ENCODE measurements around the gene CHAF1A.

CHAF1A gene

GRCh38 chr19:4448147-4448985, 45.9 kb downstream of the CHAF1A start:
- Histone ChIP-seq H3K36me3 (ENCODE audit: insufficient read depth, low read length) (peaks cover 25% of the 10 kb centered on the region; the same call in 1 of the 2 replicates), H3K27ac (no peak overlapping the region), H3K9me3 (ENCODE audit: low read depth, low read length) (no peaks in the 10 kb centered on the region), H3K4me3 (no peak overlapping the region), H3K9ac (ENCODE audit: insufficient read length) (no peak overlapping the region)
- TF ChIP-seq FOXP2 (optimal IDR thresholded peaks at IDR 0.05; ENCODE audit: control extremely low read depth, extremely low read length, insufficient read depth), result no peak
- no peak for TF ChIP-seq EZH2 (IDR thresholded peaks at IDR 0.05)
- TF ChIP-seq POLR2AphosphoS5 (IDR thresholded peaks at IDR 0.05; ENCODE audit: borderline replicate concordance, low read depth, low read length), result no peak
- no peak for DNase-seq (ENCODE audit: low read depth, low spot score)

- TF ChIP-seq EZH2 (IDR thresholded peaks at IDR 0.05), result no peak
- TF ChIP-seq POLR2AphosphoS5 (IDR thresholded peaks at IDR 0.05; ENCODE audit: borderline replicate concordance, low read depth, low read length), result peak; percentile 21; the same call in 1 of the 2 replicates
- no peak for TF ChIP-seq FOXP2 (optimal IDR thresholded peaks at IDR 0.05; ENCODE audit: control extremely low read depth, extremely low read length, insufficient read depth)
- Histone ChIP-seq H3K9ac (ENCODE audit: insufficient read length) (no peak overlapping the region), H3K27ac (no peak overlapping the region), H3K36me3 (ENCODE audit: insufficient read depth, low read length) (peaks cover 25% of the 10 kb centered on the region; the same call in 1 of the 2 replicates), H3K4me3 (no peak overlapping the region), H3K9me3 (ENCODE audit: low read depth, low read length) (no peaks in the 10 kb centered on the region)
- DNase-seq (ENCODE audit: low read depth, low spot score), result no peak
Measured at GRCh38 chr19:4449022-4449638, 46.7 kb downstream of the CHAF1A start.

DNA sequence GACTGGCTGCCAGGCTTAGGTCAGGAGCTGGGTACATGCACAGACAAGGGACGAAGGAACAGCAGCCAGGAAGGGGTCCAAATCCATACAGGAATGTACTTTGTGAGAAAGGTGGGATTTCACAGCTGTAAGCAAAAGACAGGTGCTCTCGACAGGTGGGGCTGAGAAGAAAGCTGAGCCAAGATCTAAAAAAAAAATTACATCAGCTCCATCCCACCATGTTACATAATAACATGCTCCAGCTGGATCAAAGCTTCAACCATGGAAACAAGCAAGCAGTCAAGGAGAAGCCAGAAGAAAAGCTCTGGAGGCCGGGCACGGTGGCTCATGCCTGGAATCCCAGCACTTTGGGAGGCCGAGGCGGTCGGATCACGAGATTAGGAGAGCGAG, 47.2 kb downstream of the CHAF1A start:
- Histone ChIP-seq H3K9me3 (ENCODE audit: low read depth, low read length) (no peaks in the 10 kb centered on the region), H3K27ac (no peak overlapping the region), H3K4me3 (no peak overlapping the region), H3K36me3 (ENCODE audit: insufficient read depth, low read length) (peaks cover 25% of the 10 kb centered on the region; the same call in 1 of the 2 replicates), H3K9ac (ENCODE audit: insufficient read length) (no peak overlapping the region)
- no peak for TF ChIP-seq FOXP2 (optimal IDR thresholded peaks at IDR 0.05; ENCODE audit: control extremely low read depth, extremely low read length, insufficient read depth)
- no peak for TF ChIP-seq EZH2 (IDR thresholded peaks at IDR 0.05)
- no peak for TF ChIP-seq POLR2AphosphoS5 (IDR thresholded peaks at IDR 0.05; ENCODE audit: borderline replicate concordance, low read depth, low read length)
- no peak for DNase-seq (ENCODE audit: low read depth, low spot score)

GRCh38 chr19:4452230-4452990, 50.0 kb downstream of the CHAF1A start:
- no peak overlapping the region for H3K9ac ChIP-seq (ENCODE audit: insufficient read length)
- H3K27ac ChIP-seq, result no peak overlapping the region
- no peak for DNase-seq (ENCODE audit: low read depth, low spot score)
- H3K9me3 ChIP-seq (ENCODE audit: low read depth, low read length), result no peaks in the 10 kb centered on the region
- H3K4me3 ChIP-seq, result no peak overlapping the region
- H3K36me3 ChIP-seq (ENCODE audit: insufficient read depth, low read length), result peaks cover 17% of the 10 kb centered on the region; the same call in 1 of the 2 replicates
- TF ChIP-seq POLR2AphosphoS5 (IDR thresholded peaks at IDR 0.05; ENCODE audit: borderline replicate concordance, low read depth, low read length) (0 out of 2 replicates have a peak, but pooled peaks have one; percentile 2), FOXP2 (optimal IDR thresholded peaks at IDR 0.05; ENCODE audit: control extremely low read depth, extremely low read length, insufficient read depth) (no peak), EZH2 (IDR thresholded peaks at IDR 0.05) (no peak)

GRCh38 chr19:4453232-4454179, 51.1 kb downstream of the CHAF1A start:
- Histone ChIP-seq H3K9me3 (ENCODE audit: low read depth, low read length) (no peaks in the 10 kb centered on the region), H3K36me3 (ENCODE audit: insufficient read depth, low read length) (peaks cover 15% of the 10 kb centered on the region; the same call in 1 of the 2 replicates), H3K4me3 (no peak overlapping the region), H3K9ac (ENCODE audit: insufficient read length) (no peak overlapping the region), H3K27ac (no peak overlapping the region)
- no peak for TF ChIP-seq EZH2 (IDR thresholded peaks at IDR 0.05)
- TF ChIP-seq FOXP2 (optimal IDR thresholded peaks at IDR 0.05; ENCODE audit: control extremely low read depth, extremely low read length, insufficient read depth), result no peak
- no peak for TF ChIP-seq POLR2AphosphoS5 (IDR thresholded peaks at IDR 0.05; ENCODE audit: borderline replicate concordance, low read depth, low read length)
- no peak for DNase-seq (ENCODE audit: low read depth, low spot score)

DNA sequence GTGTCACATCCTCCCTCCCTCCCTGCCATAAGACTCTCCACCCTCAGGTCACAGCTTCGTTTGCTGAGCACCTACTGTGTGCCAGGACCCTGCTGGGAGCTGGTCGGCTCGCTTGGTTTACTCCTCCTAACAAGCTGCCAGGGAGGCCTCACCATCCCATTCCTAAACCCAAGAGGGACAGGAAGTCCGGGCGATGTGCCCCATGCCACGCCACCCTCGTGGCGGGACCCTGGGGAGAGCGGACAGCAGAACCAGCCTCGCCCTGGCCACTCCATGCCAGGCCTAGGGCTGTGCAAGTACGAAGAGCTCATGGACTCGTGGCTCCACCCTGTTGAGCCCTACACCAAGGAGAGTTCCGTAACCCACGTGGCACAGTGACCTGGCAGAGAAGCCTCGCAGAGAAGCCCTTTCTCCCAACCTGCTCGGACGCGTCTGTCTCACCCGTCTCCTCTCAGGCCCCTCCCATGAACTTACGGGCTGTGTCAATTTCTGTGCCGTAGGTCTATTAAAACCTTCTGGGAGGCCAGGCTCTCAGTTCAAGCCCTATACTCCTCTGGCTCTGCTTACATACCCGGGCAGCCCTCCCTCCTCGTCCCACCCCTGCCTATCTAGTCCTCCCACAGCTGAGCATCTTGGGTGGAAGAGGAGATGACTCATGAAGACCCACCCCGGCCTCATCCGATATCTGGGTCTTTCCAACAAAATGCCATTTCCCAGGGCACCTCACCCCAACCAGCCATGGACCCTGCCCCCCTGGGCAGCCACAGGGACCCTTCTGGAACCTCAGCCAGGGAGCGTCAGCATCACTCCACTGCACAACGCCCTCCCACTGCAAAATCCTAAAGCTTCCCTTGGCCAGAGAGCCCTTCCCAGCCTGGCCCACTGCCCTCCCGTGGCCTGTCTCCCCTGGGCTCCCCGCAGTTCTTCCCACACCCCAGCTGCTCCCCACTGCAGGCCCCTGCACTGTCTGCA, 52.6 kb downstream of the CHAF1A start:
- peaks cover 10% of the 10 kb centered on the region; the same call in 1 of the 2 replicates for H3K36me3 ChIP-seq (ENCODE audit: insufficient read depth, low read length)
- H3K4me3 ChIP-seq, result no peak overlapping the region
- H3K27ac ChIP-seq, result no peak overlapping the region
- no peak for DNase-seq (ENCODE audit: low read depth, low spot score)
- no peaks in the 10 kb centered on the region for H3K9me3 ChIP-seq (ENCODE audit: low read depth, low read length)
- TF ChIP-seq EZH2 (IDR thresholded peaks at IDR 0.05) (no peak), POLR2AphosphoS5 (IDR thresholded peaks at IDR 0.05; ENCODE audit: borderline replicate concordance, low read depth, low read length) (no peak), FOXP2 (optimal IDR thresholded peaks at IDR 0.05; ENCODE audit: control extremely low read depth, extremely low read length, insufficient read depth) (no peak)
- H3K9ac ChIP-seq (ENCODE audit: insufficient read length), result no peak overlapping the region
